Ascending aorta (tissue), 2 donors: ENCODE results near the gene SLCO2A1. TPM values are rescaled to one million over a fixed set of nuclear protein-coding genes. Genes with fewer than 3 reads are reported as not detected.

Experiments used
- DNase-seq, 2 donors: peaks; one replicate each; pipeline ENCODE4 v3.0.0-alpha.2; 2019; ENCODE audit warnings: low spot score in 2 of 2
- H3K27ac ChIP-seq, 2 donors: fragments of 200-600 bp; sonication (generic); one replicate each; pipeline ENCODE4 v1.5.1; 2016 to 2017; ENCODE audit warnings: mild to moderate bottlenecking in 1 of 2
- H3K27me3 ChIP-seq: fragments of 200-600 bp; sonication (generic); one replicate; pipeline ENCODE4 v1.5.1; 2017
- H3K36me3 ChIP-seq, 2 donors: fragments of 200-600 bp; sonication (generic); one replicate each; pipeline ENCODE4 v1.5.1; 2016
- H3K4me1 ChIP-seq, 2 donors: fragments of 200-600 bp; sonication (generic); one replicate each; pipeline ENCODE4 v1.5.1; 2016 to 2017; ENCODE audit warnings: mild to moderate bottlenecking in 1 of 2
- H3K4me3 ChIP-seq, 2 donors: fragments of 200-600 bp; sonication (generic); one replicate each; pipeline ENCODE4 v1.5.1; 2016 to 2017; ENCODE audit warnings: mild to moderate bottlenecking in 1 of 2
- H3K9me3 ChIP-seq, 2 donors: fragments of 200-600 bp; sonication (generic); one replicate each; pipeline ENCODE4 v1.5.1; 2016
- CTCF ChIP-seq, 3 experiments: fragments of 200-600 bp in 2 of 3; fragments of 450-650 bp in 1 of 3; sonication (generic) in 2 of 3; IDR thresholded peaks; one replicate each; pipeline ENCODE4 v1.5.1; 2016 to 2019; ENCODE audit warnings: antibody characterized with exemption in 3 of 3, mild to moderate bottlenecking in 1 of 3, moderate library complexity in 1 of 3
- intact Hi-C: fragments of 100-400 bp; cut with DNase I; formaldehyde crosslinking; loops from one replicate; pipeline ENCODE4 v1.15.1; 2023
- total RNA-seq: library from RNA; depleted of rRNA; stranded (reverse); fragments of >200 nt; gene quantifications from one replicate; pipeline ENCODE4 v1.1.0, GENCODE V29; 2016

Gene SLCO2A1
- total RNA-seq, 1 donor from 2014 or later: 111 TPM

GRCh38 chr3:133892541-133893231 is 137.0 kb downstream of the SLCO2A1 start:
- intact Hi-C loops: no loop called here
- H3K9me3 ChIP-seq: no peaks in the 10 kb centered on the region
- no peaks in the 10 kb centered on the region for H3K36me3 ChIP-seq
- no peaks in the 10 kb centered on the region for H3K27me3 ChIP-seq
- peaks cover 0 to 6% of the 10 kb centered on the region in 2 donors for H3K4me1 ChIP-seq
- no peak overlapping the region for H3K4me3 ChIP-seq
- no peak for DNase-seq
- TF ChIP-seq CTCF (IDR thresholded peaks at IDR 0.05): no peak
- no peak overlapping the region for H3K27ac ChIP-seq

- no peaks in the 10 kb centered on the region for H3K27me3 ChIP-seq
- no peak for TF ChIP-seq CTCF (IDR thresholded peaks at IDR 0.05)
- peaks cover 0 to 6% of the 10 kb centered on the region in 2 donors for H3K4me1 ChIP-seq
- H3K36me3 ChIP-seq: no peaks in the 10 kb centered on the region
- no peak overlapping the region for H3K4me3 ChIP-seq
- H3K9me3 ChIP-seq: no peaks in the 10 kb centered on the region
- no peak for DNase-seq
- intact Hi-C loops: no loop called here
- no peak overlapping the region for H3K27ac ChIP-seq
Observed at GRCh38 chr3:133891662-133892378, 137.9 kb downstream of the SLCO2A1 start.

GRCh38 chr3:133890972-133891644 is 138.6 kb downstream of the SLCO2A1 start:
- no peak for DNase-seq
- H3K4me1 ChIP-seq: peaks cover 0 to 5% of the 10 kb centered on the region in 2 donors
- no peak for TF ChIP-seq CTCF (IDR thresholded peaks at IDR 0.05)
- no peak overlapping the region for H3K27ac ChIP-seq
- H3K4me3 ChIP-seq: no peak overlapping the region
- no peaks in the 10 kb centered on the region for H3K36me3 ChIP-seq
- H3K9me3 ChIP-seq: no peaks in the 10 kb centered on the region
- no peaks in the 10 kb centered on the region for H3K27me3 ChIP-seq
- intact Hi-C loops: no loop called here

GRCh38 chr3:133890037-133890436 is 139.7 kb downstream of the SLCO2A1 start:
- Histone ChIP-seq H3K36me3 (no peaks in the 10 kb centered on the region), H3K4me1 (peaks cover 0 to 2% of the 10 kb centered on the region in 2 donors), H3K27ac (no peak overlapping the region), H3K4me3 (no peak overlapping the region), H3K27me3 (no peaks in the 10 kb centered on the region), H3K9me3 (no peaks in the 10 kb centered on the region)
- no peak for DNase-seq
- intact Hi-C loops: no loop called here
- TF ChIP-seq CTCF (IDR thresholded peaks at IDR 0.05): no peak

GRCh38 chr3:133888726-133889340 is 140.9 kb downstream of the SLCO2A1 start:
- intact Hi-C loops: no loop called here
- Histone ChIP-seq H3K4me3 (no peak overlapping the region), H3K27ac (no peak overlapping the region), H3K36me3 (no peaks in the 10 kb centered on the region), H3K9me3 (no peaks in the 10 kb centered on the region), H3K4me1 (no peaks in the 10 kb centered on the region), H3K27me3 (no peaks in the 10 kb centered on the region)
- TF ChIP-seq CTCF (IDR thresholded peaks at IDR 0.05): no peak
- DNase-seq: no peak
